Left forelimb (tissue), 1 donor: ENCODE data around the gene SLX4IP.

ENCODE experiments used
- DNase-seq: peaks from one replicate; pipeline ENCODE4 v3.0.0-alpha.2; 2018; ENCODE audit warnings: low spot score

Gene SLX4IP

DNA sequence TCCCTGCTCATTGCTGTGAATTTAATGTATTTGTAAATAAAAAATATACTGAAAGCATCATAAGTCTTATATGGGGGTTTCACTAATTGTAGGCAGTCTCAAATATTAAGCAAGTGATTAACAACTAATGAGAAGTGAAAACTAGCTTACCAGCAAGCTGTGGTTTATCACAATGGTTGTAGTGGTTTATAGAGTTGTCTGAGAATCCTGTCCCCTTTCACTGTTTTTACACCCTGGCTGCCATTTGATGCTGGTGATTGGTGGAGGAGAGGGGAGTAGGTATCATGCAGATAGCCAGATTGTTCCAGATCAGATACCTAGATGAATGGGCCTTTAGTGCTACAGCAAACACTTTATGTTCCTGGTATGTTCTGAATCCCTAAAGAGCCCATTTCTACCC is 7.1 kb upstream of the SLX4IP start:
- no peak for DNase-seq

DNA sequence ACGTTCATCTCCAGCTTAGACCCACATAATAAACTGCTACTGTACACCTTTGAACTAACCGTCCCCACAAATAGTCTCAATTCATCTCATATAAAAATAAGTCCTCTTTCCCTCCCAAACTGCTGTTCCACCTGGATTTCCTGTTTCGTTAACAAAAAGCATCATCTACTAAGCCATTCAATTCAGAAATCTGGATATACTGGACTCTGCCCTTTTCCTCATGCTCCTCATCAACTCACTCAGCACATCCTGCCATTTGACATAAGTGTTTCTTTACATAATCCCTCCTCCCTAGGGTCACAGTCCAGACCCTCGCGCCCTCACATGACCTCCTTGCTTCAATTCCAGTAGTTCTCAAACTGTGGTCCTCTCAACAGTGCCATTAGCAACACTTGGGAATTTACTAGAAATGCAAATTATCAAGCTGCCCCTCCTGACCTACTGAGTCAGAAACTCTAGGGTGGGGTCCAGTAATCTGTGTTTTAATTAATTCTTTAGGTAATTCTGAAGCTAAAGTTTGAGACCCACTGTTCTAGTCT is 5.6 kb upstream of the SLX4IP start:
- no peak for DNase-seq

DNA sequence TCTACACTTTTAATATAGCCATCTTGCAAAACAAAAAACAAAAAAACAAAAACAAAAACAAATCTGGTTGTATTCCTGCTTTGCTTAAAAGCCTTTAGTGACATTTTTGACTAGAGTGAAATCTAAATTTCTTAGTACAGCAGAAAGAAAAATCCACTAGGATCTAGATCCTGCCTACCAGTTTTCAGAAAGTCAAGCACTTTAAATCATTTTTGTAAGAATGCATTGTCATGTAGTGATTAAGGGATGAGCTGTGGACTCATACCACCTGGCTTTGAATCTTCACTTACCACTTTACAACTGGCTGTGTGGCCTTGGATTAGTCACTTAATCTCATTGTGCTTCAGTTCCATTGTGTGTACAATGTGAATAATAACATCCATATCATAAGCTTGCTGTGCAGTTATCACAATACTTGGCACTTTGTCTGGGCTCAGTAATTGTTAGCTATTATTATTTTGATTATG is 5.1 kb upstream of the SLX4IP start:
- no peak for DNase-seq

DNA sequence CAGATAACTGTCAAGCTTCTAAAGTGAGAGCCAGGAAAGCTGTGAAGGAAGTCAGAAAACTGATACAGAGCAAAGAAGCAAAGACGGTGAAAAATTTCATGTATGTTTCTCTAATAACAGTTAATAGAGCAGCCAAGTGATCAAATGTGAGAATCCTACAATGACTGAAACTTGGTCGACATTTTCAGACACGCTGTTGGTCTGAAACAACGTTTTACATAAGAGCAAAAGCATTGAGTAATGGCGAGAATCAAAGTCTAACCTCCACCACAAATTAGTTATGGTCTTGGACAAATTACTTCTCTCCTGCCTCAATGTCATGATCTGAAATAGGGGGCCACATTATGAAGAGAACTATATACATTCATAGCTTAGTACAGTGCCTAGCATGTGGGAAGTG is 4.4 kb upstream of the SLX4IP start:
- no peak for DNase-seq

DNA sequence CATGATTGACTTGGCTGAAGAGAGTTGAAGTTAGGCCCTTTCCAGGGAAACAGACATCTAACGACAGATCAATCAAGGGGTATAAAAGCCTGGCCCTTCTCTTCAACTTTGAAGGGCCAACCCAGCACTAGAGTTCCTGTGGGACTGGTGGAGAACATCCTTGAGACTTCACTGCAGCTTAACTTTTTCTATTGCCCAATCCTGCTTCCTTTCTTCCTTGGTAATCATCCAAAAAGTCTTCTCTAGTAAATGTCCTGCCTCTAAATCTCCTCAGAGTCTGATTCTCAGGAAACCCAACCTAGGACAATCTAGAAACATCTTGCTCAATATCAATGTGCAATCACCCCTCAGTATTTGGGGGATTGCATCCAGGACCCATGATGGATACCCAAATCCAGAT is 3.0 kb upstream of the SLX4IP start:
- DNase-seq = no peak

DNA sequence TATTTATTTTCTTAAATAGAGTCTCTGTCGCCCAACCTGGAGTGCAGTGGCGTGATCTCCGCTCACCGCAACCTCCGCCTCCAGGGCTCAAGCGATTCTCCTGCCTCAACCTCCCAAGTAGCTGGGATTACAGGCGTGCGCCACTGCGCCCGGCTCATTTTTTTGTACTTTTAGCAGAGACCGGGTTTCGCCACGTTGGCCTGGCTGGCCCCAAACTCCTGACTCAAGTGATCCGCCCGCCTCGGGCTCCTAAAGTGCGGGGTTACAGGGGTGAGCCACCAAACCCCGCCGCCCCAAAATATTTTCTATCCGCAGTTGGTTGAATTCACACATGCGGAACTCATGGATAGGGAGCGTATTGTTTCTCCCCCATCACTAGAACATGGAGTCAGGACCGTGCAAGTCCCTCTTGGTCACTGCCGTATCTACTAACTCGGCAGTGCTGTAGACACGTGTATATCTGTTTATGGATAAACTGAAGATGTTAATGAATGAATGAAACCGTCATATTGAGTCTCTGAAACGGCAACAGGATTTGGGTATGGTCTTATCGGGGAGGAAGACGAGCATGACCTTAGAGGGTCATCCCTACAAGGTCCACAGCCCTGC is 2.0 kb upstream of the SLX4IP start:
- no peak for DNase-seq

DNA sequence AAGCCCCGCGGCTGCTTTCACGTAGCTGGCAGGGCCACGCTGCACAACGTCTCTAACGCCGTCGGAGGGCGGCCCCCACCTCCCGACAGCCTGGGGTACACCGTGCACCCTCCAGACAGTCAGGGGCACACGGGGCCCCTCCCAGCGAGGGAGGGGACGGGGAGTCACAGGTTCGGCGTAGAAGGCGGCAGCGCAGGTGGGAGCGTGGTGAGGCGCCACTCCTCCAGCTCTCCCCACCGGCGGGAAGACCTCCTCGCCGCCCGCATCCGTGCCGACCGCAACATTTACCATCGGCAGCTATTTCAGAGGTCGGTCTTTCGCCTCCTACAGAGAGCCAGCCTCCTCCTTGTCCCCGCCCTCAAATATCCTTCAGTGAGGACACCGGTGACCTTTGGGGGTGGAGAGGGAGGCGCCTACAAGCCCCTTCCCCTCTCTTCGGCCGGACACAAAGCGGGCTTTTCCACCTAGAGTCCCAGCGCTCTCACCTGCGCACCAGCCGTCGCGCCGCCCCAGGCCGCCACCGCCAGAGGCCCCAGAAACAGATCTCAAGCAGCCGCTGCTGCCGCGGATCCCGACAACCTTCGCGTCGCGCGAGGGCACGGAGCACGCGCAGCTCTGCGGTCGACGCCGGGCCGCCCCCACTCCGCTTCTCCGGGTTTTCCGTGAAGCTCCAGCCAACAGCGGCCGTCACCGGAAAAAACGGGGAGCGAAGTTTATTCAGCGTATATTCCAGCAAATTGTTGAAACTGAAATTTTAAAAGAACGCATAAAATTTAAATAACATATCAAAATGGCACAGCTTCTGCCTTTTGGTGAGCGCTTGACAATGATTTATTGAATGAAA is 1.3 kb upstream of the SLX4IP start, which contains the start of gene MKKS:
MKKS (minus strand) TSS at position 600 of the 844 bp plus-strand sequence. CDS start 20,708 bp downstream, outside the sequence.
- peak; percentile 95 for DNase-seq

DNA sequence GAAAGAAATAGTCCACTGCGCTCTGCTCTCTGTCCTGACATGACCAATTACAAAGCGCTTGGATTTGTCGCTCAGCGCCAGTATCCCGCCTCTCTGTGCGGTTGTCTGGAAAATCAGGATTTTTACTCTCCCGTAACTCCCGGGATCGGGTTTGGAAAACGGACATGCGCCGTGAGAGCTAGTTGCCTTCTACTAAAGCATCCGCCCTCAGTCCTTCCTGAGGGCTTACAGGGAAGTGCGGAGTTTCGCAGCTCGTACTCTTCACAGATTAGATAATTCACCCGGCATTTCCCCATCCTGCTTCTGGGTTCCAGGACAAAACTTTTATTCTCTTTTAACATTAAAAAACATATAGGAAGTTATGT is 656 bp upstream of the SLX4IP start:
- peak; percentile 90 for DNase-seq

DNA sequence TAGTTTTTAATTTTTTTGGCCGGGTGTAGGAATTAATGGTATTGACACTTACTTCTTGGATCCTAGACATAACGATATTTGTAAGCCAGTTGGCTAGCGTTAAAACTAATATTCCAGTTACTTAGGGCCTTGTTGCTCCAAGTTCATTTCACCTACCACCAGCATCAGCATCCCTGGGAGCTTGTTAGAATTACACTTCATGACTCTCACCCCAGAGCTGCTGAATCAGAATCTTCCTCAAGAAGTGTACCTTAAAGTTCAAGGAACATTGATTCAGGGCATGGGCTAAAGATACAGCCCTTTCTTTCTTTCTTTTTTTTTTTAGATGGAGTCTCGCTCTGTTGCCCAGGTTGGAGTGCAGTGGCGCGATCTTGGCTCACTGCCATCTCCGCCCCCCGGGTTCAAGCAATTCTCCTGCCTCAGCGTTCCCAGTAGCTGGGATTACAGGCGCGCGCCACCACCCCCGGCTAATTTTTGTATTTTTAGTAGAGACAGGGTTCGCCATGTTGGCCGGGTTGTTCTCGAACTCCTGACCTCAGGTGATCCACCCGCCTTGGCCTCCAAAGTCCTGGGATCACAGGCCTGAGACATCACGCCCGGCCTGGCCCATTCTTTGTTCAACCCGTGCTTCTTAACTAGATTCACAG is 1.1 kb downstream of the SLX4IP start:
- DNase-seq = no peak

DNA sequence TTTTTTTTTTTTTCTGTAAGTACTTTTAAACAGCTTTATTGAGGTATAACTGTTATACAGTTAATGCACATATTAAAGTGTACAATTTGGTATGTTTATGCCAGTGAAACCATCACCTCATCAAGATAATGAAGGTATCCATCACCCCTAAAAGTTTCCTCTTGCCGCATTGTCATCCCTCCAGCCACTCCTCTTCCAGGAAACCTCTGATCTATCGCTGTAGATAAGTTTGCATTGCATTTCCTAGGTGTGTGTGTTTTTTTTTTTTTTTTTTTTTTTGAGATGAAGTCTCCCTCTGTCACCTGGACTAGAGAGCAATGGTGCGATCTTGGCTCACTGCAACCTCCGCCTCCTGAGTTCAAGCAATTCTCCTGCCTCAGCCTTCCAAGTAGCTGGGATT is 3.1 kb downstream of the SLX4IP start:
- no peak for DNase-seq

DNA sequence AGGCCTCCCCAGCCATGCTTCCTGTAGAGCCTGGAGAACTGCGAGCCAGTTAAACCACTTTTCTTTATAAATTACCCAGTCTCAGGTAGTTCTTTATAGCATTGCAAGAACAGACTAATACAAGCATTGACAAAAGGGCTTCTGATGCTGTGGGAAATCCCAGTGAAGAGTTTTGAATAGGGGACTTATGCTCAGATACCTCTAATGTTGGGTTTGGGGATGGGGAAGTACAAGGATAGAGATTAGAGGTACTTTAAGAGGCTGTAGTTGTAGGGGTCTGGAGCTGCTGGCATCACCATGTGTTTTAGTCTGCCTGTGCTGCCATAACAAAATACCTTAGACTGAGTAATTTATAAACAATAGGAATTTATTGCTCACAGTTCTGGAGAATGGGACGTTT is 8.8 kb downstream of the SLX4IP start:
- DNase-seq = no peak

DNA sequence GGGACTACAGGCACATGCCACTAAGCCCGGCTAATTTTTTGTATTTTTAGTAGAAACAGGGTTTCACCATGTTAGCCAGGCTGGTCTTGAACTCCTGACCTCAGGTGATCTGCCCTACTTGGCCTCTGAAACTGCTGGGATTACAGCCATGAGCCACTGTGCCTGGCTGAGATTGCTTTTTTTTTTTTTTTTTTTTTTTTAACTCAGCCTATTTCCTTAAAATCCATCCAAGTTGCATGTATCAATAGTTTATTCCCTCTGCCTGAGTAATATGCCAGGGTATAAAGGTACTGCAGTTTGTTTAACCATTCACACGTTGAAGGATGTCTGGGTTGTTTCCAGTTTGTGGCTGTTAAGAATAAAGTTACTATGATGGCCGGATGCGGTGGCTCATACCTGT is 10.7 kb downstream of the SLX4IP start:
- DNase-seq = no peak

DNA sequence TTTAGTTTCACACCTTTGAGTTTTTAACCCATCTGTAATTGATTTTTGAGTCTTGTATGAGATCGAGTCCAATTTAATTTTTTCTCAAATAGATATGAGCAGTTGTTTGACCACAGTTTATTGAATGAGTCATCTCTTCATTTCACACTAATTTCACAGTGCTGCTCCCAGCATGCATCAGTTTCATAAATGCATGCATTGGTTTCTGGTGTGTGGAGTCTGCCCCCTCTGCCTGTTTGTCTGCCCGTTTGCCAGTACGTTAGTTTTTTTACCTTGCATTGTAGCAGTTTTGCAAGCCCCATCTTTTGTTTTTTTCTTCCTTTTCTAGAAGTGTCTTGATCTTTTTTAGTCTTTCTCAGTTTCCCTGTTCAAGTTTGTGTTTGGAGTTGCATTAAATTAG is 11.9 kb downstream of the SLX4IP start:
- no peak for DNase-seq

DNA sequence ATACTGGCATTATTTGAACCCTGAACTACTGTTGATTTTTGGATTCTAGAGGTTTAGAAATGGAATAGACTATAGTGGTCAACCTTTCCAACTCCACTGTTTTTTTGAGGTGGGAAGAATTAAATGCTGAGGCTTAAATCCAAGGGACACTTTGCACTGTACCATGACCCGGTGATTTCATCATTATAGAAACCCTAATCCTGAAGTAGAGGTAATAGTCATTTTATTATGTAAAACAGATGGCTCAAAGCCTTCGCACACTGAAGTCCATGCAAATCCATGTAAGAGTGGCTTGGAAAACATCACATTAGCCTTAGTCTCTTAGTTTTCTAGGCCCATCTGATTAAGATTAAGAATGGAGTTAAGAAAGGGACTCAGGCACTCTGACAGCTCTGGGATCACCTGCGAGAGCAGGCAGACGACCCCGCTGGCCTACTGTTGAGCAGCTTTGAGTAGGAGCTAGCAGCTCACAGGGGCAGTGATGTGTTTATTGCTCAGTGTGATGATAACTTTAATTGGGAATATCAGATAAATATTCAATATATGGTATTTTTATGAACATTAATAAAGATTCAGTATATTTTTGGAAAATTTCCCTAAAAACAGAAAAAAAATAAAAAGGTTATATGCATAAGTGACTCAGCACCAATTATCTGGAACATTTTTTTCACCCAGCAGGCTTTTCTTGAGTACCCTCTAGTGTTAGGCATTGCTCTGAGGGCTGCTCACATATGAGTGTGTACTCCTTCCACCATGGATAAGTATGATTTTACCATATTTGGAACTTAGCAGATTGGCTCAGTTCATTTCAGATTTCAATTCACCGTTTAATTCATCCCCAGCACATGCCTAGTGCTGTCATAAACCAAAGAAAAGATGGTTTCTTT is 13.4 kb downstream of the SLX4IP start:
- no peak for DNase-seq

DNA sequence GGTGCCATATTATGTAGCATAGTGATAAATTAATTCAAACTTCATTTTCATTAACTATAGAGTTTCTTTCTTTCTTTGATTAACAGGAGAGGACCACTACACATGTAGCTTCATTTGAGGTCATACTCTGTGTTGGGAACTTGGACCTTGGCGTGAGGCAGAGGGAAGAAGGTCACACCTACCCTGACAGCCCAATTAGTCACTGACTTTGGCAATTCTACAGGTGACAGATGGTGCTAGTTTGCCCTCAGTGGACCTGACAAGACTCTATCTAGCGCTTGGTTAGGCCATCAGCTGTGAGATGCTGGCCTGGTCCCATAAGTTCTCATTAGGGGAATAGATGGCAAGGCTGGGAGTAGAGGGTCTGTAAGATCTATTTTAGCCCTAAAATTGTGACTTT is 14.2 kb downstream of the SLX4IP start:
- DNase-seq = no peak

DNA sequence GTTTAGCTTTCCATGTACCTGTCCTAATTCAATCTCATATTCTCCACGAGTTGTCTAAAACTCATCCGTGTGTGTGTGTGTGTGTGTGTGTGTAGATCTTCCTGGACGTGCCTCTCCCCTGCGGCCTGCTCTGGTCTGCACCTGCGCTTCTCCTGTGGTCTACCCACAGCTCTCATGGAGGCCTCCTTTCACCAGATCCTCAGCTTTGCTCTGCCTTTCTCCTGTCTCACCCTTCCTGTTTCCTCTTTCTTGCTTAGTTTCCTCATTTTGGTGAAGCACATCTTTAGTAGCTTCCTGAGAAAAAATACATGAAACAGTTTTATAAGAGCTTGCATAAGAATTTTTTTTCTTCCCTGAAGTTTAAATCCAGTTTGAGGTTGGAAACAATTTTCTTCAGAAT is 18.1 kb downstream of the SLX4IP start:
- no peak for DNase-seq

DNA sequence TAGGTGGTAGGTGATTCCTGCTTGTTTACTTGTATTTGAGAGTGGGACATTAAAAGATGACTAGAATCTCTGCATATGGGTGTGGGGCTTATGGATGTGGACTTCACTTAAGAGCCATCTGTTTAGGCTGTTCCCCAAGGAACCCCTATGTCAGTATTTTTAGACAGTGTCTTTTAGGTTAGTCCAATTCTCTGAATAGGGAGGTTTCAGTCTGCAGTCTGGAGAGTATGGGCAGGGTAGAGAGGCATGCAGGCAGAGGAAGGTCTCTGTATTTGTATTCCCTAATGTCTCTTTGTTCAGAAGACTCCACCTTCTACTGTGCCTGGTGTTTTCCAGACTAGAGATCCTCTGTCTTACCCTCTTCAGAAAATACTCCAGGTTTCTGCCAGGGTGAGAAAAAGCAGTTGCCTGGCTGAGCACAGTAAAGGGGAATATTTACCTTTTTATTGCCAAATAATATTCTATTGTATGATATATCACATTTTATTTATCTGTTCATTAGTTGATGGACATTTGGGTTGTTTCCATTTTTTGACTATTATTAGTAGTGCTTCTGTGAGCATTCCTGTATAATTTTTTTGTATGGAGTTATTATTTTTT is 19.1 kb downstream of the SLX4IP start:
- DNase-seq = no peak

DNA sequence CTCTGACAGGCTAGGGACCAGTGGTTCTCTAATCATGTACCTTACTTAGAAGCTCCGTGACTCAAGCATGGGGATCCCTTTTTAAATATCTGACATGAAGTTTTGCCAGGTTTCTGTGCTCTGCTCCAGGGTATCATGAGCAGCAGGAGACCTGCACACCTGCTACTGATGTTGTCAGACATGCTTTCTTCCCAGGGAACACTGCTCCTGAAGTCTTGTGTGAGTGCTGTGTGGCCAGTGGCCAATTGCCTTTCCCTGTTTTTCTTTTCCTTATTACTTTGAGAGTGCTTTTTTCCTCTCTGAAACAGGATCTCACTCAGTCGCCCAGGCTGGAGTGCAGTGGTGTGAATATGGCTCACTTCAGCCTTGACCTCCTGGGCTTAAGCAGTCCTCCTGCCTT is 26.4 kb downstream of the SLX4IP start:
- no peak for DNase-seq

DNA sequence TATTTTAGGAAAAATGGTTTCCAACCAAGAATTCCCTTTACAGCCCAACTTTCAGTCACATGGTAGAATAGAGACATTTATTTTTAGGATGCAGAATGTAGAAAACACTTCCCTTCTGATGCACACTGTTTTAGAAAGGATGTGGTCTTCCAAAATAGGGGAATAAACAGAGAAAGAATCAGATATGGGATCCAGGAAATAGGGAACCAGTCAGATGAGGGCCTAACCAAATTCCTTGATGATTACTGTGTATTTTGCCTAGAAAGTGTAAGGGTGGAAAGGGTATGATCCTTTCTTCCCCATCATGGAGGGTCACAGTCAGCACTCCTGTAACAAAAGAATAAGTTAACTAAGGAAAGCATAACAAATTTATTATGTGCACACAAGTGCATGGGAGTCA is 27.4 kb downstream of the SLX4IP start:
- no peak for DNase-seq

DNA sequence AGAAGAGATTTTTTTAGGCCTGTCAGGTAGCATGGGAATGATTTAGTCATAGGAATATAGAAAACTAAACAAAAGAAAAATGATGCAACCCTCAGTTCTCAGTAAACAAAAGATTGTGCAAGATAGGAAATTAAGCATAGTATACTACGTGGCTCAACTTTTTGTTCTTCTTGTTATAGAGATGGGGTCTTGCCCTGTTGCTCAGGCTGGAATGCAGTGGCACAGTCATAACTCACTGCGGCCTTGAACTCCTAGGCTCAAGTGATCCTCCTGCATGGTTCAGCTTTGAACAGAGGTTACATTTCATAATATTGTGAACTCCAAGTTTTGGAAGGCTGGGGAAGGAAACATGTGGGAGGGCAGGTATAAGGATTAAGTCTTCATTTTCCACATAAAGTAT is 28.5 kb downstream of the SLX4IP start:
- DNase-seq = no peak

DNA sequence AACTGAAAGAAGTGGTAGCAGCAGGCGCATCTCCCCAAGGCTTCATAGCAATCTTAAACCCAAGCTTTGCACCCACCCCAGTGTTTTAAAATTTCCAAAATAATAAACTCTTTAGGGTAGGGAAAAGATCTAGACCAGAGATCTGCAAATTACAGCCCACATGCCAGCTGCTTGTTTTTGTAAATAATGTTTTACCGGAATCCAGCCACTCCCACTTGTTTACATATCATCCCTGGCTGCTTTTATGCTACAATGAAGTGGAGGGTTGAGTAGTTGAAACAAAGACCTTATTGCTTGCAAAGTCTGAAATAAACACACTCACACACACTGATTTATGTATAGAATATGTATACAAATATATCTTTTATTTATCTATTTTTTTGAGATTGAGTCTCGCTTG is 30.0 kb downstream of the SLX4IP start:
- DNase-seq = no peak
